ENCODE data around the gene CD2. TPM values are rescaled to one million over a fixed set of nuclear protein-coding genes. Genes with fewer than 3 reads are reported as not detected.

Gene CD2
- total RNA-seq, 6 donors from 2014 or later: 3.8 to 23.5 (median 7.9) TPM

- TF ChIP-seq CTCF (IDR thresholded peaks at IDR 0.05) (no peak), POLR2AphosphoS5 (IDR thresholded peaks at IDR 0.05) (no peak), POLR2A (IDR thresholded peaks at IDR 0.05) (no peak), EP300 (IDR thresholded peaks at IDR 0.05) (no peak)
- Histone ChIP-seq H3K27me3 (no peaks in the 10 kb centered on the region), H3K36me3 (no peaks in the 10 kb centered on the region), H3K4me1 (no peaks in the 10 kb centered on the region), H3K27ac (no peak overlapping the region), H3K9me3 (no peaks in the 10 kb centered on the region), H3K4me3 (no peak overlapping the region)
- DNase-seq (no peak), ATAC-seq (ENCODE audit: low FRiP score in 2 of 2) (no peak)
- WGBS, 2 donors: 68 to 79% methylated on average over 5 of the region's 5 CpGs
These were observed 27.1 kb upstream of the CD2 start for GRCh38 chr1:116726872-116727820.

- no peak for DNase-seq
- Histone ChIP-seq H3K36me3 (no peaks in the 10 kb centered on the region), H3K4me1 (no peaks in the 10 kb centered on the region), H3K27me3 (no peaks in the 10 kb centered on the region), H3K27ac (no peak overlapping the region), H3K4me3 (no peak overlapping the region), H3K9me3 (no peaks in the 10 kb centered on the region)
- no peak for TF ChIP-seq POLR2AphosphoS5 (IDR thresholded peaks at IDR 0.05)
- TF ChIP-seq CTCF (IDR thresholded peaks at IDR 0.05): no peak
- TF ChIP-seq EP300 (IDR thresholded peaks at IDR 0.05): no peak
- no peak for TF ChIP-seq POLR2A (IDR thresholded peaks at IDR 0.05)
- ATAC-seq (ENCODE audit: low FRiP score in 2 of 2): no peak
These were observed 22.8 kb upstream of the CD2 start for GRCh38 chr1:116731439-116731838.

- no peaks in the 10 kb centered on the region for H3K9me3 ChIP-seq
These were observed 21.5 kb upstream of the CD2 start for GRCh38 chr1:116732726-116733125.

GRCh38 chr1:116733476-116734365, 20.5 kb upstream of the CD2 start:
- Histone ChIP-seq H3K4me3 (no peak overlapping the region), H3K27me3 (no peaks in the 10 kb centered on the region), H3K27ac (no peak overlapping the region), H3K4me1 (no peaks in the 10 kb centered on the region), H3K36me3 (no peaks in the 10 kb centered on the region), H3K9me3 (no peaks in the 10 kb centered on the region)
- TF ChIP-seq POLR2A (IDR thresholded peaks at IDR 0.05): no peak
- TF ChIP-seq POLR2AphosphoS5 (IDR thresholded peaks at IDR 0.05): no peak
- no peak for TF ChIP-seq EP300 (IDR thresholded peaks at IDR 0.05)
- TF ChIP-seq CTCF (IDR thresholded peaks at IDR 0.05): no peak
- no peak for DNase-seq
- ATAC-seq (ENCODE audit: low FRiP score in 2 of 2): no peak
- 84 to 92% methylated on average over 5 of the region's 5 CpGs for WGBS, 2 donors

More at GRCh38 chr1:116732726-116733125, 21.5 kb upstream of the CD2 start:
- ATAC-seq (ENCODE audit: low FRiP score in 2 of 2): no peak
- no peaks in the 10 kb centered on the region for H3K27me3 ChIP-seq
- no peak overlapping the region for H3K4me3 ChIP-seq
- WGBS, 2 donors: 91 to 95% methylated on average over 6 of the region's 6 CpGs
- DNase-seq: no peak
- no peak for TF ChIP-seq EP300 (IDR thresholded peaks at IDR 0.05)
- TF ChIP-seq POLR2AphosphoS5 (IDR thresholded peaks at IDR 0.05): no peak
- no peak for TF ChIP-seq CTCF (IDR thresholded peaks at IDR 0.05)
- TF ChIP-seq POLR2A (IDR thresholded peaks at IDR 0.05): no peak
- H3K27ac ChIP-seq: no peak overlapping the region
- H3K4me1 ChIP-seq: no peaks in the 10 kb centered on the region
- H3K36me3 ChIP-seq: no peaks in the 10 kb centered on the region
